NCI-H2107 treated with DMSO at 0.1 percent for 48 hours (cell line): ENCODE results near the gene KCTD16.

Experiments
- DNase-seq: peaks from one replicate; lab custom pipeline; 2025; ENCODE audit not compliant: unreplicated experiment; lab: John Stamatoyannopoulos, UW

KCTD16 gene

GRCh38 chr5:144329681-144330080 lies 159.0 kb downstream of the KCTD16 start:
- no peak for DNase-seq

GRCh38 chr5:144331361-144331760 lies 160.7 kb downstream of the KCTD16 start:
- no peak for DNase-seq

- no peak for DNase-seq
Measured at GRCh38 chr5:144332265-144332664, 161.6 kb downstream of the KCTD16 start.

DNA sequence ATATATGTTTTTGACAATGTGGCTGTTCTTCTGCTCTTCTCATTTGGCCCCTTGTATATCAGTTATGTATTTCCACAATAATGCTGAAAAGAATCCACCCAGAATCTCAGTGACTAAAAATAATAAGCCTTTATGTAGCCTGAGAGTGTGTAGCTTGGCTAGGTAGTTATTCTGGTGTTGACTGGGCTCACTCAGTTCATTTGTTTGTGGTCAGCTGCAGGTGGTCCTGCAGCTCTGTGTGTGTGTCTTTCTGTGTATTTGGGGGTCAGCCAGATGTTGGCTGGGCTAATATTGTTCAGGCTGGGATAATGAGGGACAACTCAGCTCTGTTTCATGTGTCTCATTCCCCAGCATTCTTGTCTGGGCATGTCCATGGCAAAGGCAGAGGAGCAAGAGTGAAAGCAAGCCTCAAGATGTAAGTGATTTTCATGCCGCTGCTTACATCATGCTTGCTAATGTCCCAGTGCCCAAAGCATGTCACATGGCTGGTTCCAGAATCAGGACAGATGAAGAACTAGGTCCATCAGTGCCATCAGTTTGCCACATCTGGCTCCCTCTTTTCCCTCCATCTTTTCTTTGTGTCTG lies 162.8 kb downstream of the KCTD16 start:
- no peak for DNase-seq

GRCh38 chr5:144335561-144335960 lies 164.9 kb downstream of the KCTD16 start:
- peak; percentile 84 for DNase-seq

GRCh38 chr5:144336191-144336961 lies 165.7 kb downstream of the KCTD16 start:
- no peak for DNase-seq

DNA sequence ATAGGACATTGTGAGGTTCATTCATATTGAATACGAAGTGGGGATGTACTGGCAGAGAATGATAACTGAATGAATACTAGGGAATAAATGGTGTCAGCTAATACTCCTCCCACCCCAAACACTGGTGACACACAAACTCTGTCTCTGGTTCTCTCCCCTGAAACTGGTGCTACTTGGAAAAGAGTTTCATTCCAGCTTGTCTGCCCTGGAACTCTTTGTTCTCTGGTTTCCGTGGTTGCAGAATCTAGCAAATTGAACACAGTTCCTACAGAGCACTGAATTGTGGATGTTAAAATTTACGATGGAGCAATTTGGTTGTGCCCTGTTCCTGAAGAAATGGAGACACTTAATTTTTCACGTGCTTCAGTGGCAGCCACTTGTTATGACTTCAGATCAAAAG lies 181.7 kb downstream of the KCTD16 start:
- DNase-seq: peak; percentile 11

DNA sequence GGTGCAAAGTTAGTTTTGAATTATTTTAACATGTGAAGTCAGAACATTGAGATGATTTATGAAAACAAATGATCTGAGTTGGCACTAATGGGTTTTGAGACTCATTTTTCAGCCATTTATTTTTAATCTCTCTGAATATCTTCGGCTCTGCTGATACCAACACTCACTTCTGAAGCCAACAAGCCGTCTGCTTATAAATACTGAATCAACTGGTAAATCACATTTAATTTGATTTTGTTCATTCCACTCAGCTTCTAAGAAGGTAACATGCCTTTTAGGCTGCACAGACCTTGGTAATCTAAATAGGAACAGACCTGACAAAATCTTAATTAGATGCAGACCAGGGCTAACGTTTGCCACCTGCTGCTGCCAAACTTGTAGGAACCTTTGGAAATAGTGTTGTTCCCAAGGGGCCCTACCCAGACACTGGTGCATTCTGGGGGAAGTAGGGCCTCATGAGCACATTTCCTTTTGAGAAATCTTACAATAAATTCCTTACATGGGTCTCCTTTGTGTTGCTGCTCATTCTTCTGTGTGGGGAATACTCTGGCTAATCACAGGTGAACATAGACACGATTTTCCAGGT lies 182.2 kb downstream of the KCTD16 start:
- no peak for DNase-seq

- DNase-seq: no peak
Measured at GRCh38 chr5:144356489-144356888, 185.8 kb downstream of the KCTD16 start.

GRCh38 chr5:144361406-144361805 lies 190.7 kb downstream of the KCTD16 start:
- DNase-seq: no peak

- no peak for DNase-seq
Measured at GRCh38 chr5:144365885-144366284, 195.2 kb downstream of the KCTD16 start.

GRCh38 chr5:144367991-144368390 lies 197.3 kb downstream of the KCTD16 start:
- DNase-seq: no peak

- no peak for DNase-seq
Measured at GRCh38 chr5:144368556-144368955, 197.9 kb downstream of the KCTD16 start.

- peak; percentile 81 for DNase-seq
Measured at GRCh38 chr5:144369006-144369405, 198.3 kb downstream of the KCTD16 start.

GRCh38 chr5:144370273-144370672 lies 199.6 kb downstream of the KCTD16 start:
- no peak for DNase-seq

GRCh38 chr5:144374637-144375036 lies 204.0 kb downstream of the KCTD16 start:
- DNase-seq: no peak

GRCh38 chr5:144377207-144377606 lies 206.5 kb downstream of the KCTD16 start:
- DNase-seq: no peak

DNA sequence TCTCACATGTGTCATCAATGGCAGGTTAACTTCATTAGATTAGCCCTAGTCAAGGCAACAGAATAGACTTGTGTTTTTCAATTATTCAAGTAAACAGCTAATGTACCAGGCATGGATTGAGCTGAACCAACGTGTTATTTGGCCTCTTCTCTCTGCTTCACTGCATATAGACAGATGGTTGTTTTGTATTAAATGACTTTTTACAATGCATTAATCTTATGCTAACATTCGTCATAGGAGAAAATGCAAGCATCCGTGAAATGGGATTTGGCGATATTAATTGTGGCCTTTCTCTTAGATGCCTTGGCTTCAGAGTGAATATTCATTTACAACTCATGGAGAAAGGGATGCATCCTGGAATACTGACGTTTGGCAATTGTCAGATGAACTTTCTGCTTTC lies 208.0 kb downstream of the KCTD16 start:
- DNase-seq: peak; percentile 11

- no peak for DNase-seq
Measured at GRCh38 chr5:144385597-144385996, 214.9 kb downstream of the KCTD16 start.

- no peak for DNase-seq
Measured at GRCh38 chr5:144386315-144386714, 215.6 kb downstream of the KCTD16 start.

DNA sequence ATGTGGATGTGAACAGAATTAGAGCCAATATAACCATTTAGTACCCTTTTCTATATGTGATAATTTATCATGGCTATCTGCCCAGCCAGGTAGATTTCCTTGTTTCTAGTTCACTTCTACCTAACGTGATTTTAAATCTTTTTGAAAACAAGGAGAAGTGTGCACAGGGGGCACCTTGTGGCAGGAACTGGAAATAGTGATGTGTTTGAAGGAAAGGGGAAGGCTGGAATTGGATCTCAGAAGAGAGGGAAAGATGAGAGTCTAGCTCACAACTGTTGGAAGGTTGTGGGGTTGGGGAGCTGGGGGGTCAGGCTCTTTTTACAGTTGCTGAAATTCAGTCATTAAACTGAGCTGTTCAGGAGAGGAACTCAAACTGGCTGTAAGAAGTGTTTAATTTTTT lies 219.5 kb downstream of the KCTD16 start:
- peak; percentile 36 for DNase-seq

- DNase-seq: no peak
Measured at GRCh38 chr5:144391044-144391443, 220.4 kb downstream of the KCTD16 start.
